Measurements from ENCODE around the gene MSMB.

DNA sequence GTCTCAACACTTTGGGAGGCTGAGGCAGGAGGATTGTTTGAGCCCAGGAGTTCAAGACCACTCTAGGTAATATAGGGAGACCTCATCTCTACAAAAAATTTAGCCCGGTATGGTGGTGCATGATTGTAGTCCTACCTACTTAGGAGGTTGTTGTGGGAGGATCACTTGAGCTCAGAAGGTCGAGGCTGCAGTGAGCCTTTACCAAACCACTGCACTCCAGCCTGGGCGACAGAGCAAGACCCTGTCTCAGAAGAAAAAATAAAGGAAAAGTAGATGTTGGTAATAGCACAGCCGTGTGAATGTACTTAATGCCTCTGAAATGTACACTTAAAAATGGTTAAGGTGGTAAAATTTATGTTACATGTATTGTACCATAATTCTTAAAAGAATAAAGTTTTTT, 48.5 kb downstream of the MSMB start:
- TF ChIP-seq, protein P1, sequence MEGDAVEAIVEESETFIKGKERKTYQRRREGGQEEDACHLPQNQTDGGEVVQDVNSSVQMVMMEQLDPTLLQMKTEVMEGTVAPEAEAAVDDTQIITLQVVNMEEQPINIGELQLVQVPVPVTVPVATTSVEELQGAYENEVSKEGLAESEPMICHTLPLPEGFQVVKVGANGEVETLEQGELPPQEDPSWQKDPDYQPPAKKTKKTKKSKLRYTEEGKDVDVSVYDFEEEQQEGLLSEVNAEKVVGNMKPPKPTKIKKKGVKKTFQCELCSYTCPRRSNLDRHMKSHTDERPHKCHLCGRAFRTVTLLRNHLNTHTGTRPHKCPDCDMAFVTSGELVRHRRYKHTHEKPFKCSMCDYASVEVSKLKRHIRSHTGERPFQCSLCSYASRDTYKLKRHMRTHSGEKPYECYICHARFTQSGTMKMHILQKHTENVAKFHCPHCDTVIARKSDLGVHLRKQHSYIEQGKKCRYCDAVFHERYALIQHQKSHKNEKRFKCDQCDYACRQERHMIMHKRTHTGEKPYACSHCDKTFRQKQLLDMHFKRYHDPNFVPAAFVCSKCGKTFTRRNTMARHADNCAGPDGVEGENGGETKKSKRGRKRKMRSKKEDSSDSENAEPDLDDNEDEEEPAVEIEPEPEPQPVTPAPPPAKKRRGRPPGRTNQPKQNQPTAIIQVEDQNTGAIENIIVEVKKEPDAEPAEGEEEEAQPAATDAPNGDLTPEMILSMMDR (IDR thresholded peaks at IDR 0.05) = no peak
- no peak for TF ChIP-seq POLR2A (IDR thresholded peaks at IDR 0.05)

Data from body of pancreas (tissue), 4 donors.